Nephron (organoid): ENCODE results near the gene C1QL2.

Experiments
- H3K27ac Mint-ChIP-seq, 3 experiments: 2 replicates each; pipeline ENCODE4 v1.8.0; 2020; ENCODE audit warnings: mixed read lengths in 3 of 3, mild to moderate bottlenecking in 2 of 3, moderate library complexity in 1 of 3
- H3K27me3 Mint-ChIP-seq: 2 replicates; pipeline ENCODE4 v1.8.0; 2021; ENCODE audit warnings: low read depth, mild to moderate bottlenecking, moderate library complexity, mixed read lengths
- H3K36me3 Mint-ChIP-seq: 2 replicates; pipeline ENCODE4 v1.8.0; 2020; ENCODE audit warnings: low read depth, mixed read lengths
- H3K4me1 Mint-ChIP-seq: 2 replicates; pipeline ENCODE4 v1.8.0; 2020; ENCODE audit warnings: mixed read lengths
- H3K4me3 Mint-ChIP-seq, 3 experiments: 2 replicates each; pipeline ENCODE4 v1.8.0; 2020; ENCODE audit warnings: mild to moderate bottlenecking in 3 of 3, mixed read lengths in 3 of 3, moderate library complexity in 2 of 3
- H3K9me3 Mint-ChIP-seq: 2 replicates; pipeline ENCODE4 v1.8.0; 2020; ENCODE audit warnings: mixed read lengths
- CTCF ChIP-seq, 3 experiments: fragments of 200-600 bp; sonication (generic); IDR thresholded peaks; one replicate each; pipeline ENCODE4 v1.5.0; 2021; ENCODE audit warnings: antibody characterized with exemption in 3 of 3; ENCODE audit not compliant: unreplicated experiment in 3 of 3

Gene C1QL2

GRCh38 chr2:119173556-119174060 is 15.1 kb upstream of the C1QL2 start:
- Mint-ChIP-seq H3K27ac (no peak overlapping the region), H3K4me1 (no peaks in the 10 kb centered on the region), H3K4me3 (no peak overlapping the region), H3K27me3 (peaks cover 40% of the 10 kb centered on the region), H3K9me3 (no peaks in the 10 kb centered on the region), H3K36me3 (no peaks in the 10 kb centered on the region)
- no peak for TF ChIP-seq CTCF (IDR thresholded peaks at IDR 0.05; ENCODE audit: unreplicated experiment in 3 of 3)

- TF ChIP-seq CTCF (IDR thresholded peaks at IDR 0.05; ENCODE audit: unreplicated experiment in 3 of 3) = no peak
- Mint-ChIP-seq H3K4me1 (no peaks in the 10 kb centered on the region), H3K36me3 (no peaks in the 10 kb centered on the region), H3K27ac (no peak overlapping the region), H3K4me3 (no peak overlapping the region), H3K9me3 (no peaks in the 10 kb centered on the region), H3K27me3 (peaks cover 50% of the 10 kb centered on the region)
Observed at GRCh38 chr2:119170504-119170903, 12.0 kb upstream of the C1QL2 start.

- Mint-ChIP-seq H3K36me3 (no peaks in the 10 kb centered on the region), H3K27ac (no peak overlapping the region), H3K4me3 (no peak overlapping the region), H3K4me1 (no peaks in the 10 kb centered on the region), H3K9me3 (no peaks in the 10 kb centered on the region), H3K27me3 (peaks cover 56% of the 10 kb centered on the region)
- TF ChIP-seq CTCF (IDR thresholded peaks at IDR 0.05; ENCODE audit: unreplicated experiment in 3 of 3) = no peak
Observed at GRCh38 chr2:119169717-119170116, 11.2 kb upstream of the C1QL2 start.

- TF ChIP-seq CTCF (IDR thresholded peaks at IDR 0.05; ENCODE audit: unreplicated experiment in 3 of 3) = no peak
- Mint-ChIP-seq H3K4me3 (no peak overlapping the region), H3K4me1 (no peaks in the 10 kb centered on the region), H3K36me3 (no peaks in the 10 kb centered on the region), H3K9me3 (peaks cover 3% of the 10 kb centered on the region), H3K27ac (no peak overlapping the region), H3K27me3 (peaks cover 93% of the 10 kb centered on the region)
Observed at GRCh38 chr2:119160361-119160990, 1.9 kb upstream of the C1QL2 start.

- Mint-ChIP-seq H3K27ac (no peak overlapping the region), H3K27me3 (peaks cover 97% of the 10 kb centered on the region), H3K4me1 (no peaks in the 10 kb centered on the region), H3K4me3 (no peak overlapping the region), H3K9me3 (peaks cover 3% of the 10 kb centered on the region), H3K36me3 (no peaks in the 10 kb centered on the region)
- TF ChIP-seq CTCF (IDR thresholded peaks at IDR 0.05; ENCODE audit: unreplicated experiment in 3 of 3) = no peak
Observed at GRCh38 chr2:119157850-119158511, 570 bp downstream of the C1QL2 start.
